NT2/D1 (cell line): ENCODE results near the gene MPP3.

Experiments
- SUZ12 ChIP-seq: IDR thresholded peaks from 2 replicates; pipeline ENCODE4 v1.6.1; 2011; ENCODE audit not compliant: insufficient read length, insufficient read depth; ENCODE audit errors: extremely low read depth
- YY1 ChIP-seq: IDR thresholded peaks from 2 replicates; pipeline ENCODE4 v1.6.1; 2011; ENCODE audit not compliant: insufficient read length, insufficient read depth
- ZNF274 ChIP-seq: IDR thresholded peaks from 2 replicates; pipeline ENCODE4 v1.6.1; 2011; ENCODE audit warnings: mild to moderate bottlenecking, low read depth, low read length

DNA sequence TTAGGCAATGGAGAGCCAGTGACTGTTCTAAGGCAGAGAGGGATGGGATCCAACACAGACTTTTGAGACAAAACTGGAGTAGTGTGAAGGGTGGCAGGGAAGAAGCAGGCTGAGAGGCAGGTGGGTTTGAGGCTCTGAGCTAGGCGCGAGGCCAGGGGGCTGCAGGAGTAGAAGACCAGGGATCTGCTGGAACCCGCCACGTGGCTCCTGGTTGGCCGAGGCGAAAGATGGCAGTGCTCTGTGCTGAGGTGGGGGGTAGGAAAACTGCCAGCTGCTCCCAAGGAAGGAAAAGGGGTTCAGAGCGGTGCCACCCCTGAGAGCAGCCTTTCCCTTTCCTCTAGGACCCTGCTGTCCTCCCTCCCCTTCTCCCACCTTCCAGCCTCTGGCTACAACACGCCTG is 19.6 kb upstream of the MPP3 start:
- TF ChIP-seq SUZ12 = no peak
- no peak for TF ChIP-seq YY1
- TF ChIP-seq ZNF274 = no peak
